SH-SY5Y (cell line): ENCODE results near the gene CAMTA1.

Experiments used
- GATA2 ChIP-seq: IDR thresholded peaks from 2 replicates; pipeline ENCODE4 v1.6.1; 2011; ENCODE audit warnings: mild to moderate bottlenecking, low read depth, low read length
- GATA3 ChIP-seq: IDR thresholded peaks from 2 replicates; pipeline ENCODE4 v1.6.1; 2011; ENCODE audit warnings: low read depth, mild to moderate bottlenecking, low read length, moderate library complexity

GRCh38 chr1:7639435-7640131, 854.3 kb downstream of the CAMTA1 start:
- no peak for TF ChIP-seq GATA3
- no peak for TF ChIP-seq GATA2
